Smooth muscle cell (in vitro differentiated cells): ENCODE measurements around the gene RNF11. TPM values are rescaled to one million over a fixed set of nuclear protein-coding genes. Genes with fewer than 3 reads are reported as not detected.

ENCODE experiments used
- DNase-seq: peaks from one replicate; lab custom pipeline; 2025; ENCODE audit not compliant: unreplicated experiment; lab: John Stamatoyannopoulos, UW
- H2AFZ ChIP-seq: fragments of 200-600 bp; sonication (generic); 2 replicates; pipeline ENCODE4 v1.6.0; 2016; ENCODE audit warnings: antibody characterized with exemption, low read depth, mild to moderate bottlenecking
- H3F3A ChIP-seq: fragments of 200-600 bp; sonication (generic); 2 replicates; pipeline ENCODE4 v1.6.0; 2017; ENCODE audit warnings: antibody characterized with exemption, low read depth
- H3K27ac ChIP-seq: fragments of 200-600 bp; sonication (generic); 2 replicates; pipeline ENCODE4 v1.5.1; 2016; ENCODE audit warnings: low read depth, mild to moderate bottlenecking
- H3K27me3 ChIP-seq: fragments of 200-600 bp; sonication (generic); 2 replicates; pipeline ENCODE4 v1.6.1; 2016; ENCODE audit warnings: low read depth, mild to moderate bottlenecking
- H3K36me3 ChIP-seq: fragments of 200-600 bp; sonication (generic); 2 replicates; pipeline ENCODE4 v1.5.1; 2016; ENCODE audit warnings: low read depth
- H3K4me1 ChIP-seq: fragments of 200-600 bp; sonication (generic); 2 replicates; pipeline ENCODE4 v1.5.1; 2016; ENCODE audit warnings: low read depth
- H3K4me2 ChIP-seq: fragments of 200-600 bp; sonication (generic); 2 replicates; pipeline ENCODE4 v1.6.0; 2016; ENCODE audit warnings: mild to moderate bottlenecking
- H3K4me3 ChIP-seq: fragments of 200-600 bp; sonication (generic); 2 replicates; pipeline ENCODE4 v1.5.1; 2016; ENCODE audit warnings: mild to moderate bottlenecking
- H3K79me2 ChIP-seq: fragments of 200-600 bp; sonication (generic); 2 replicates; pipeline ENCODE4 v1.6.0; 2016; ENCODE audit warnings: low read depth, mild to moderate bottlenecking
- H3K9ac ChIP-seq: fragments of 200-600 bp; sonication (generic); 2 replicates; pipeline ENCODE4 v1.6.0; 2016; ENCODE audit warnings: low read depth
- H3K9me3 ChIP-seq: fragments of 200-600 bp; sonication (generic); replicated peaks from 2 replicates; pipeline ENCODE4 v1.5.1; 2016; ENCODE audit warnings: low read depth
- H4K20me1 ChIP-seq: fragments of 200-600 bp; sonication (generic); 2 replicates; pipeline ENCODE4 v1.6.0; 2016; ENCODE audit warnings: low read depth
- WGBS: methylation state at CpG from one replicate; pipeline ENCODE4 v1.1.7; 2016; ENCODE audit warnings: low lambda C conversion rate; 5-methylcytosine and 5-hydroxymethylcytosine counted together
- polyA plus RNA-seq: library from polyadenylated mRNA; unstranded; fragments of >200 nt; fragmentation: Nextera tagmentation; extraction: Ambion mirVana; gene quantifications from 2 replicates; pipeline ENCODE4 v1.2.1, GENCODE V29; 2016
- total RNA-seq: library from RNA; depleted of rRNA; stranded (reverse); fragments of >200 nt; gene quantifications from 2 replicates; pipeline ENCODE4 v1.2.3, GENCODE V29; 2014
- TF ChIP-seq, protein P1 (sequence below): fragments of 200-600 bp; sonication (generic); IDR thresholded peaks from 2 replicates; pipeline ENCODE4 v1.5.1; 2017; ENCODE audit warnings: borderline replicate concordance, mild to moderate bottlenecking, antibody characterized with exemption; ENCODE audit not compliant: insufficient read depth, poor library complexity, severe bottlenecking

Gene RNF11
- total and polyA plus RNA-seq, 2 experiments from 2014 or later = 68.7 to 123 TPM

DNA sequence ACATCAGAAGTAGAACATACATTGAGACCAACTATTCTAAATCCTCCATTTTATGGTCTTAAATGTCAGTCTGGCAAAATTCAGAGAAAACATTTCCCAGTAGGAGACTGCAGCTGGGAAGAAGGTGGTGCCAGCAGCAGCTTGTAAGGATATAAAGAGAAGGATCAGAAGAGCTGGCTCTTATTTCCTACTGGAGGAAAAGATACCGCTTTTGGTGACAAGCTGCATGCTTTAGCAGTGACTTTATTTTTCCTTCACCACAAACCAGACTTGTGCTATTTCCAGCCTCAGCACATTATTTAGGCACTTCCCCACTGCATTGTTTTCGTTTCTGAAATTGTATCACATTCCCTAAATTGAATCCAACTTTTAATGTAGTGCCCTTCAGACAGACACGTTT is 28.4 kb downstream of the RNF11 start:
- Histone ChIP-seq H4K20me1 (peaks cover 94% of the 10 kb centered on the region), H3K4me2 (peak overlapping the region; percentile 75), H3K9ac (peak overlapping the region; percentile 53), H3F3A (peaks cover 14% of the 10 kb centered on the region), H3K4me3 (no peak overlapping the region), H3K27ac (peak overlapping the region; percentile 83), H3K27me3 (no peaks in the 10 kb centered on the region), H3K36me3 (no peaks in the 10 kb centered on the region), H3K4me1 (peaks cover 16% of the 10 kb centered on the region), H2AFZ (no peak overlapping the region), H3K79me2 (peaks cover 90% of the 10 kb centered on the region), H3K9me3 (no peaks in the 10 kb centered on the region)
- TF ChIP-seq, protein P1, sequence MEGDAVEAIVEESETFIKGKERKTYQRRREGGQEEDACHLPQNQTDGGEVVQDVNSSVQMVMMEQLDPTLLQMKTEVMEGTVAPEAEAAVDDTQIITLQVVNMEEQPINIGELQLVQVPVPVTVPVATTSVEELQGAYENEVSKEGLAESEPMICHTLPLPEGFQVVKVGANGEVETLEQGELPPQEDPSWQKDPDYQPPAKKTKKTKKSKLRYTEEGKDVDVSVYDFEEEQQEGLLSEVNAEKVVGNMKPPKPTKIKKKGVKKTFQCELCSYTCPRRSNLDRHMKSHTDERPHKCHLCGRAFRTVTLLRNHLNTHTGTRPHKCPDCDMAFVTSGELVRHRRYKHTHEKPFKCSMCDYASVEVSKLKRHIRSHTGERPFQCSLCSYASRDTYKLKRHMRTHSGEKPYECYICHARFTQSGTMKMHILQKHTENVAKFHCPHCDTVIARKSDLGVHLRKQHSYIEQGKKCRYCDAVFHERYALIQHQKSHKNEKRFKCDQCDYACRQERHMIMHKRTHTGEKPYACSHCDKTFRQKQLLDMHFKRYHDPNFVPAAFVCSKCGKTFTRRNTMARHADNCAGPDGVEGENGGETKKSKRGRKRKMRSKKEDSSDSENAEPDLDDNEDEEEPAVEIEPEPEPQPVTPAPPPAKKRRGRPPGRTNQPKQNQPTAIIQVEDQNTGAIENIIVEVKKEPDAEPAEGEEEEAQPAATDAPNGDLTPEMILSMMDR = no peak
- no peak for DNase-seq
- 17% methylated on average over 3 of the region's 3 CpGs for WGBS

DNA sequence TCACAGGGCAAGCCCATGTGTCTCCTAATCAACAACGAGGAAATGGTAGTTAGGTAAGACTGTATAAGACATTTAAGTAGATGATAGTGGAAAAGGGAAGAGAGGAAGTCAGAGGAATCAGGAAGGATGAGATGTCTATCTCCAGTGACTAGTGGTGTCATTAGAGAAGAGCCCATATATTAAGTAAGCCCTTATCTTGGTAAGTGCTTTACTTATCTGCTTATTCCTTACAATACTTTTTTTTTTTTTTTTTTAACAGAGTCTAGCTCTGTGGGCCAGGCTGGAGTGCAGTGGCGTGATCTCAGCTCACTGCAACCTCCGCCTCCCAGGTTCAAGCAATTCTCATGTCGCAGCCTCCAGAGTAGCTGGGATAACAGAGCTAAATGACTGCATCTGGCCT is 29.5 kb downstream of the RNF11 start:
- H3F3A ChIP-seq = peaks cover 11% of the 10 kb centered on the region
- peak overlapping the region; percentile 10 for H3K4me2 ChIP-seq
- TF ChIP-seq, protein P1 = no peak
- H3K27ac ChIP-seq = peak overlapping the region; percentile 83
- peak overlapping the region; percentile 12 for H3K9ac ChIP-seq
- WGBS = 77% methylated on average over 4 of the region's 4 CpGs
- H3K4me3 ChIP-seq = no peak overlapping the region
- H4K20me1 ChIP-seq = peaks cover 94% of the 10 kb centered on the region
- H3K9me3 ChIP-seq = no peaks in the 10 kb centered on the region
- H3K79me2 ChIP-seq = peaks cover 83% of the 10 kb centered on the region
- H3K36me3 ChIP-seq = no peaks in the 10 kb centered on the region
- H3K27me3 ChIP-seq = no peaks in the 10 kb centered on the region
- H2AFZ ChIP-seq = no peak overlapping the region
- DNase-seq = no peak
- H3K4me1 ChIP-seq = peaks cover 12% of the 10 kb centered on the region

DNA sequence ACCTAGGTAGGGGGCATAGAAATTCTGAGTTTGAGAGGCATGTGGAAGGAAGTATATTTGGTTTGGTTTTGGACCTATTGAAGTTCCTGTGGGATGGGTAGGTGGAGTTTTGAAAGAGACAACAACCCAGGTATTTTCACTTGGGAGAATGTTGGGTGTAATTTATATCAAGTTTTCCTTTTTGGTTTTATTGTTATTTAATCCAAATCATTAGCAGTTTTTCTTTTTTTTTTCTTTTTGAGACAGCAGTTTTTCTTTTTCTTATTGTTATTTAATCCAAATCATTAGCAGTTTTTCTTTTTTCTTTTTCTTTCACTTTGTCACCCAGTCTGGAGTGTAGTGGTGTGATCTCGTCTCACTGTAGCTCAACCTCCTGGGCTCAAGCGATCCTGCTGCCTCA is 30.1 kb downstream of the RNF11 start:
- 93% methylated on average over 2 of the region's 2 CpGs for WGBS
- Histone ChIP-seq H3K4me2 (no peak overlapping the region), H4K20me1 (peaks cover 94% of the 10 kb centered on the region), H3K27me3 (no peaks in the 10 kb centered on the region), H3K79me2 (peaks cover 78% of the 10 kb centered on the region), H3K36me3 (no peaks in the 10 kb centered on the region), H3F3A (peaks cover 7% of the 10 kb centered on the region), H3K9me3 (no peaks in the 10 kb centered on the region), H3K27ac (no peak overlapping the region), H2AFZ (no peak overlapping the region), H3K4me1 (peaks cover 7% of the 10 kb centered on the region), H3K4me3 (no peak overlapping the region), H3K9ac (no peak overlapping the region)
- DNase-seq = no peak
- TF ChIP-seq, protein P1 = no peak

DNA sequence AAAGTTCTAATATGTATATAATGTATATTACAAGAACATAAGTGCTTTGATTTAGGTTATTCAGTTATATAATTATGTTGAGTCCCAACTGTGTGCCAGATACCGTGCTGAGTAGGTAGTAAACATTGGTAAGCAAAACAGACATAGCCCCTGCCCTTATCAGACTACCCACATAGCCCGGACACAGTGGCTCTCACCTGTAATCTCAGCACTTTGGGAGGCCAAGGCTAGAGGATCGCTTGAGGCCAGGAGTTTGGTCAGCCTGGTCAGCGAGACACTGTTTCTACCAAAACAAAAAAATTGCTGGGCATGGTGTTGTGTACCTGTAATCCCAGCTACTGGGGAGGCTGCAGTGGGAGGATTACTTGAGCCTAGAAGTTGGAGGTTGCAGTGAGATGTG is 30.7 kb downstream of the RNF11 start:
- Histone ChIP-seq H2AFZ (no peak overlapping the region), H3K4me1 (peaks cover 7% of the 10 kb centered on the region), H3K36me3 (peaks cover 2% of the 10 kb centered on the region)

More for the DNA sequence above, 30.7 kb downstream of the RNF11 start:
- peaks cover 94% of the 10 kb centered on the region for H4K20me1 ChIP-seq
- no peak overlapping the region for H3K9ac ChIP-seq
- peaks cover 75% of the 10 kb centered on the region for H3K79me2 ChIP-seq
- no peak overlapping the region for H3K4me3 ChIP-seq
- TF ChIP-seq, protein P1 = no peak
- no peaks in the 10 kb centered on the region for H3K9me3 ChIP-seq
- no peaks in the 10 kb centered on the region for H3K27me3 ChIP-seq
- H3K4me2 ChIP-seq = no peak overlapping the region
- no peak for DNase-seq
- peaks cover 7% of the 10 kb centered on the region for H3F3A ChIP-seq
- no peak overlapping the region for H3K27ac ChIP-seq
- 99% methylated on average over 4 of the region's 4 CpGs for WGBS
